Upper lobe of left lung (tissue), 6 donors: ENCODE measurements around the gene RNF2. TPM values are rescaled to one million over a fixed set of nuclear protein-coding genes. Genes with fewer than 3 reads are reported as not detected.

ENCODE experiments used
- ATAC-seq, 2 donors: fragments of 200-7000 bp; cut with Tn5 transposase; one replicate each; pipeline ENCODE4 v1.9.1; 2022; ENCODE audit warnings: mild to moderate bottlenecking in 2 of 2, moderate library complexity in 2 of 2; ENCODE audit not compliant: low FRiP score in 2 of 2
- DNase-seq, 2 donors: peaks; one replicate each; pipeline ENCODE4 v3.0.0-alpha.2; 2019 to 2020
- H3K27ac ChIP-seq, 4 donors: fragments of 200-600 bp; sonication (generic); one replicate each; pipeline ENCODE4 v1.5.1; 2016 to 2019
- H3K27me3 ChIP-seq, 4 donors: fragments of 200-600 bp; sonication (generic); one replicate each; pipeline ENCODE4 v1.5.1; 2017 to 2019
- H3K36me3 ChIP-seq, 4 donors: fragments of 200-600 bp; sonication (generic); one replicate each; pipeline ENCODE4 v1.5.1; 2016 to 2019
- H3K4me1 ChIP-seq, 4 donors: fragments of 200-600 bp; sonication (generic); one replicate each; pipeline ENCODE4 v1.5.1; 2018 to 2019
- H3K4me3 ChIP-seq, 4 donors: fragments of 200-600 bp; sonication (generic); one replicate each; pipeline ENCODE4 v1.5.1; 2017 to 2019; ENCODE audit warnings: mild to moderate bottlenecking in 2 of 4, moderate library complexity in 1 of 4
- H3K9me3 ChIP-seq, 4 donors: fragments of 200-600 bp; sonication (generic); one replicate each; pipeline ENCODE4 v1.5.1; 2018 to 2019
- CTCF ChIP-seq, 6 experiments: fragments of 450-650 bp in 4 of 6; fragments of 200-600 bp in 2 of 6; sonication (generic) in 2 of 6; IDR thresholded peaks; one replicate each; pipeline ENCODE4 v1.5.1; 2016 to 2019; ENCODE audit warnings: antibody characterized with exemption in 6 of 6
- EP300 ChIP-seq, 4 donors: sonication (generic); formaldehyde crosslinking; IDR thresholded peaks; one replicate each; pipeline ENCODE4 v1.5.1; 2017; ENCODE audit warnings: antibody characterized with exemption in 4 of 4, control low read depth in 2 of 4
- POLR2A ChIP-seq, 4 donors: fragments of 450-650 bp; IDR thresholded peaks; one replicate each; pipeline ENCODE4 v1.5.1; 2016 to 2017; ENCODE audit warnings: antibody characterized with exemption in 4 of 4, mild to moderate bottlenecking in 2 of 4
- POLR2AphosphoS5 ChIP-seq, 2 donors: sonication (generic); formaldehyde crosslinking; IDR thresholded peaks; one replicate each; pipeline ENCODE4 v1.5.1; 2017; ENCODE audit warnings: antibody characterized with exemption in 2 of 2
- WGBS, 2 donors: methylation state at CpG; one replicate each; pipeline ENCODE4 v1.1.5; 2017 to 2018; 5-methylcytosine and 5-hydroxymethylcytosine counted together
- small RNA-seq, 4 donors: library from RNA; depleted of rRNA; stranded (forward); fragments of <200 nt; gene quantifications; one replicate each; pipeline ENCODE3, GENCODE V24; 2016
- total RNA-seq, 6 donors: library from RNA; depleted of rRNA in 4 of 6; stranded (reverse); fragments of >200 nt in 4 of 6; gene quantifications; one replicate each; pipeline versions ENCODE4 v1.1.0 to v1.2.1, GENCODE V29; 2016 to 2021
- donor health status: DM: no; HTN: no; CAD: no; lungs with moderate emphysema.
- donor health status: DM: no; HTN: yes; CAD: no; lungs with severe emphysema.

RNF2 gene
- total RNA-seq, 6 donors from 2014 or later, result 4.2 to 17.8 (median 12.1) TPM

GRCh38 chr1:185137896-185138545, 92.7 kb downstream of the RNF2 start:
- Histone ChIP-seq H3K27ac (no peak overlapping the region), H3K9me3 (no peaks in the 10 kb centered on the region), H3K36me3 (peaks cover 0 to 62% (median 10%) of the 10 kb centered on the region in 4 donors), H3K27me3 (no peaks in the 10 kb centered on the region), H3K4me1 (no peaks in the 10 kb centered on the region), H3K4me3 (no peak overlapping the region)
- no peak for TF ChIP-seq CTCF (IDR thresholded peaks at IDR 0.05)
- TF ChIP-seq POLR2A (IDR thresholded peaks at IDR 0.05), result no peak
- no peak for TF ChIP-seq POLR2AphosphoS5 (IDR thresholded peaks at IDR 0.05)
- no peak for TF ChIP-seq EP300 (IDR thresholded peaks at IDR 0.05)
- ATAC-seq (no peak), DNase-seq (no peak)
- 95 to 100% methylated on average over 1 of the region's 1 CpG for WGBS, 2 donors

- WGBS, 2 donors, result 94 to 96% methylated on average over 4 of the region's 4 CpGs
Measured at GRCh38 chr1:185139246-185139645, 93.9 kb downstream of the RNF2 start.

GRCh38 chr1:185144233-185144632, 98.9 kb downstream of the RNF2 start:
- H3K4me1 ChIP-seq, result no peaks in the 10 kb centered on the region
- H3K4me3 ChIP-seq, result no peak overlapping the region
- ATAC-seq (no peak), DNase-seq (no peak)
- no peak overlapping the region for H3K27ac ChIP-seq
- no peaks in the 10 kb centered on the region for H3K27me3 ChIP-seq
- no peak for TF ChIP-seq CTCF (IDR thresholded peaks at IDR 0.05)
- no peak for TF ChIP-seq POLR2A (IDR thresholded peaks at IDR 0.05)
- TF ChIP-seq POLR2AphosphoS5 (IDR thresholded peaks at IDR 0.05), result no peak
- no peak for TF ChIP-seq EP300 (IDR thresholded peaks at IDR 0.05)
- H3K9me3 ChIP-seq, result no peaks in the 10 kb centered on the region
- peaks cover 2 to 75% (median 17%) of the 10 kb centered on the region in 4 donors for H3K36me3 ChIP-seq

More at GRCh38 chr1:185139246-185139645, 93.9 kb downstream of the RNF2 start:
- Histone ChIP-seq H3K4me1 (no peaks in the 10 kb centered on the region), H3K27ac (no peak overlapping the region), H3K9me3 (no peaks in the 10 kb centered on the region), H3K27me3 (no peaks in the 10 kb centered on the region), H3K4me3 (no peak overlapping the region), H3K36me3 (peaks cover 0 to 61% (median 10%) of the 10 kb centered on the region in 4 donors)
- DNase-seq (no peak), ATAC-seq (no peak)
- no peak for TF ChIP-seq EP300 (IDR thresholded peaks at IDR 0.05)

GRCh38 chr1:185151215-185151614, 105.9 kb downstream of the RNF2 start:
- no peak for TF ChIP-seq POLR2AphosphoS5 (IDR thresholded peaks at IDR 0.05)
- no peak for TF ChIP-seq POLR2A (IDR thresholded peaks at IDR 0.05)
- TF ChIP-seq CTCF (IDR thresholded peaks at IDR 0.05), result no peak
- TF ChIP-seq EP300 (IDR thresholded peaks at IDR 0.05), result no peak
- no peak for DNase-seq
- H3K4me3 ChIP-seq, result no peak overlapping the region
- H3K4me1 ChIP-seq, result peaks cover 14 to 30% (median 20%) of the 10 kb centered on the region in 4 donors
- no peaks in the 10 kb centered on the region for H3K27me3 ChIP-seq
- H3K27ac ChIP-seq, result no peak overlapping the region
- no peaks in the 10 kb centered on the region for H3K9me3 ChIP-seq
- no peak for ATAC-seq
- H3K36me3 ChIP-seq, result peaks cover 0 to 45% (median 10%) of the 10 kb centered on the region in 4 donors
- 89 to 90% methylated on average over 5 of the region's 5 CpGs for WGBS, 2 donors

Small RNA genes within 50 kb of the gene (small RNA-seq; reads per million reads assigned to genes)
- 0 reads per million in 4 donors for gene RNA5SP72

Other genes with a start within 250 kb of the RNF2 start
- 10 to 100 TPM; 23.0 to 46.3 (median 39.2) TPM for gene NIBAN1, start 71.0 kb upstream of the RNF2 start, total RNA-seq
- 10 to 100 TPM in 4 of 6 donors, 1 to 10 TPM in 2; 7.3 to 42.2 (median 13.6) TPM for gene TRMT1L, start 111.4 kb downstream of the RNF2 start, total RNA-seq
- gene SWT1, start 111.6 kb downstream of the RNF2 start, total RNA-seq, result 10 to 100 TPM in 2 of 6 donors, 1 to 10 TPM in 4; 3.1 to 15.7 (median 6.0) TPM